Hepatic stellate cell (primary cell): ENCODE data around the gene MAGEF1.

Experiments
- DNase-seq: peaks from one replicate; pipeline ENCODE4 v3.0.0; 2011; ENCODE audit warnings: low spot score

MAGEF1 gene

GRCh38 chr3:184711493-184712247 lies at the start of gene MAGEF1:
TSS of gene MAGEF1 (minus strand) at chr3:184712064. CDS start at chr3:184711821, 243 bp downstream.
- DNase-seq, result peak; percentile 85

DNA sequence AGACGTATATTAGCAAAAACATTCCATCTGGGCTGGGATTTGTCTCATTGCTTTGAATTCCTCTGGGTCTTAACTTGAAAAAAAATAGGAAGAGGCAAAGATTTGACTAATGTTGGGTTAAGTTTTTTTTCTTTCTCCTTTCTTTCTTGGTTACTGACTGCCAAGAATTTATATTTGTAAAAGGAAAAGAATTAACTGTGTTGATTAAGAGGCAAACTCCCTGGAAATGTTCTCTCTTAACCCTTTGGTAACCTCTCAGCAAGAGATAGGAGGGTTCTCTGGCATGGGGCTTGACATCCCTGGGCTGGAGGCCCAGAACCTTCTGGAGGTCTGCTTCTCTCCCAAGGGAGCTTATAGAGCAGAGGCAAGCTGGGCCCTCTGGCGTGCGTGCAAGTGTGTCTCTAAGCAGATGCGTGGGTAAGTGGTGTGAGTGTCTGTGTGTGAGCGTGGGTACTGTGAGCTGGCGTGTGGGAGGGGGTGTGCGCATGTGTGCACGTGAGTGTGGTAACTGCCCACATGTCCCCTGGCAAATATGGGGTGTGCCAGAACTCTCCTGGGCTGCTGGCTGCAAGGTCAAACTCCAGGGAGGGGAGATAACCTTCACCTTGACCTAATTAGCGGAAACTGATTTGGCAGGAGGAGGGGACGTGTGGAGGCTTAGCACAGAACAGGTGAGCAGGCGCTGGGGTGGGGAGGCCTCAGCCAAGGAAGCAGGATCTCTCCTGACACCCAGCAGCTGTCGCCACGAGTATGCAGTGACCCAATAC lies 49.4 kb upstream of the MAGEF1 start:
- DNase-seq, result peak; percentile 68

GRCh38 chr3:184760337-184761074 lies 48.6 kb upstream of the MAGEF1 start:
- no peak for DNase-seq

GRCh38 chr3:184759666-184760200 lies 47.9 kb upstream of the MAGEF1 start:
- DNase-seq, result no peak

DNA sequence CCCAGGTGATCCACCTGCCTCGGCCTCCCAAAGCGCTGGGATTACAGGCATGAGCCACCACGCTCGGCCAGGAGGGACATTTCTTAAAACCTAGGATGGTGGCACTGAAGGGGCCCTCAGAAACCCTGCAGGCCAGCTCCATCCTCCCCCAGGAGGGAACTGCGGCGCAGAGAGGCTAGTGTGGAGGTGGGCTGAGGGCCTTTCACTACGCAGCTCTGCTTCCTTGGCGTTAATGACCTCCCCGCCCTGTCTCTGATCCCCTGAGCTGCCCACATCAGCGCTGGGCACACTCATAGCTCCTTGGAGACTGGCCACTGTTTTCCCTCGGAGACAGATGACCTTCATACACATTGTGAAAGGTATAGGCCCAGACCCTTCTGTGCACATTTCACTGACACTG lies 46.2 kb upstream of the MAGEF1 start:
- DNase-seq, result no peak

DNA sequence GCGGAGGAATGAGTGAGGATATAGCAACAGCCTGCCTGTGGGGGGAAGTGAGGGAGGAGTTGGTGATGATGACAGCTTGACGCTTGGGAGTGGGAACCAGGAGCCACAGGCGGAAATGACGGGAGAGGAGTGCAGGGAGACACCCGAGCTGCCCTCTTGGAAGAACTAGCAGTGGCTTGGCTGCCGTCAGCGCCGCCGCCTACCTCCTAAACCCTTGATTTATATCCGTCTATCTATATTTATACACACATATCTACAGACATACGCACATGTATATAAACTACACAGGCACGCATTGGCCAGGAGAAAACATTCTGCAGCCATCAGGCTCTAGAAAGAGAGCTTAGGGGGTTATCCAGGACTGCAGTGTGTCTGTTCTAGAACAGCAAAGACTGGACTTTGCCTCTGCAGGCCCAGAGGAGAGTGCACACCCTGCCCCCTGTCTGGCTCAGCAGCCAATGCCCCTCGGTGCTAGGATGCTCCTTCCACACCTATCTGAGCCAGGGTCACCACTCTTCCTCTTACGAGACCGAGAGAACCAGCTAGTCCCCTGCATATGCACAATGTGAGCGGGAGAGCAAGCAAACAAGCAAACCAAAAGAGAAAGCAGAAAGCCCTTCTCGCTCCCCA lies 45.3 kb upstream of the MAGEF1 start:
- peak; percentile 81 for DNase-seq

- DNase-seq, result no peak
Measured at GRCh38 chr3:184756151-184757021, 44.5 kb upstream of the MAGEF1 start.

GRCh38 chr3:184755315-184755731 lies 43.5 kb upstream of the MAGEF1 start:
- DNase-seq, result no peak

- no peak for DNase-seq
Measured at GRCh38 chr3:184752361-184752760, 40.5 kb upstream of the MAGEF1 start.

DNA sequence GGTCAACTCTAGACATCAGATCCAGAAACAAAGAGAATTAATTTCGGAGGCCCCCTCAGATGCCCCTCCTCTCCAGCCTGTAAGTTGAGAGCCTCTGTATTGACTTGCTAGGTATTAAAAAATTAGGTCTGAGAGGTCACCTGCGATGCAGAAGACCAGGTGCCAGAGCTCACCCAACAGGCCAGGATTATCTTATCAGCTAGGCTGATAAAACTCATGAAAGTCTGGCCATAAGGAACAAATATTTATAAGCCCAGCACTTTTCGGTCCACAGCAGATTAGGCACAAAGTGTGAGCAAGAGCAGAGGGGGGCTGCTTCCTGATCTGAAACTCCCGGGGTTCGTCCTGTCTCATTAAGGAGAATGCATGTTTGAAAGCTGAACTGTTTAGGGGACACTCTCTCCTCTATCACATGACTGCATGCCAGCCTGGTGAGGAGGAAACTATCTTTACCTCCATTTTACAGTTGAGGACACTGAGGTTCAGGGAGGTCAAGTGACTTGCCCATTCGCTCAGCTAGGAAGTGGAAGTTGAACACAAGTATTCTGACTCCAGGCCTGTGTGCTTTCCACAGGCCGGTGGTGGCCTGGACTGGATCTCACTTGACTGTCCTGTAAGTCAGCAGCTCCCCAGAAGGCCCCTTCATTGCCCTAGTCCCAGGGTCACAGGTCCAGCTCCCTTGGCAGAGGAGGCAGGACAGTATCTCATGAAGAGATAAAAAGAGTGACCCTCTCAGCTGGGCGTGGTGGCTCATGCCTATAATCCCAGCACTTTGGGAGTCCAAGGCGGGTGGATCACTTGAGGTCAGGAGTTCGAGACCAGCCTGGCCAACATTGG lies 39.6 kb upstream of the MAGEF1 start:
- no peak for DNase-seq

GRCh38 chr3:184750349-184751083 lies 38.7 kb upstream of the MAGEF1 start:
- DNase-seq, result no peak

DNA sequence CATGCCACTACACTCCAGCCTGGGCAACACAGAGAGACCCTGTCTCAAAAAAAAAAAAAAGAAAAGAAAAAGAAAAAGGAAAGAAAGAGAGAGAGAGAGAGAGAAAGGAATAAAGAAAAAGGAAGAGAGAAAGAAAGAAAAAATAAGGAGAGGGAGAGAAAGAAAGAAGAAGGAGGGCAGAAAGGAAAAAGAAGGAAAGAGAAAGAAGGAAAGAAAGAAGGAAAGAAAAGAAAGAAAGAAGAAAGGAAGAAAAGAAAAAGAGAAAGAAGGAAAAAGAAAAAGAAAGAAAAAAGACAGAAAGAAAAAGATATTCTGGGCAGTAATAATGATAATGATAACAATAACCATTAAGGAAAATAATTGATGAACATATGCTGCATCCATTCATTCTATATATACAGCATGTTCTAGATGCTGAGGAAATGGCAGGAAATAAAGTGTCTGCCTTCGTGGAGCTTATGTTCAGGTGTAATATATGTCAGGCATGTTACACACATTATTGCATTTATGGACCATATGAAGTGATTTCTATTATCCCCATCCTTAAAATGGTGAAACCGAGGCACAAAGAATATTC lies 37.4 kb upstream of the MAGEF1 start:
- no peak for DNase-seq

DNA sequence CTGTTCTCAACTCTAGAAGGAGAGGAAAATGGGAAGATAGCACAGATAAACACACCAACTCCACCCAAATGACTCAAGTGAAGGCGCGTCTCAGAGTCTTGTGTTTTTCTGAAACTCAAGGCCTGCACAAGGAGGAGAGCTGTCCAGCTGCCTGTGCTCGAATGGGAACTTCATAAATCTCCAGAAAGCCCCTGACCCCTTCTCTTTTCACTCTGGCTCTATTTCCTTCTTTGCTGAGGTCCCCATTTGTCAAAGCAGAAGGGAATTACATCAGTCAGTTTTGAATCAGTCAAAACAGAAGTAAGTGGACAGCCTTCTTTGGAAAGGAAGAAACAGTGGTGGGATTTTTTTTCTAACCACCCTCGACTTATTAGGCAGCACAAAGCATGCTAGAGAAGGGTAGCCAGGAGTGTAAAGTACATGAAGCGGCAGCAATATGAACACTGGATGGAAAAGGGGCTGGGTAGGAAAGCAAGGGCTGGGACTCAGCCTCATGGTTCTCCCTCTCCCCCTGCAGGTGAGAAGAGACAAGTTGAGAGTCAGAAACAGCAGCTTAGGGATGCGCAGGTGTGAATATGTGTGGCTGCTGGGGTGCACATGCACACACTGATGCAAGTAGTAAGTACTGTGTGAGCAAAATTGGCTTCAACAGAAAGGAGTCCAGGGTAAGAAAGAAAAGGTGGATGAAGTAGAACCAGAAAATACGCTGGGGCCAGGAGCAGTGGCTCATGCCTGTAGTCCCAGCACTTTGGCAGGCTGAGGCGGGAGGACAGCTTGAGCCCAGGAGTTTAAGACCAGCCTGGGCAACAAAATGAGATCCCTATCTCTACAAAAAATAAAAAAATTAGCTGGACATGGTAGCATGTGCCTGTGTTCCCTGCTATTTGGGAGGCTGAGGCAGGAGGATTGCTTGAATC lies 36.6 kb upstream of the MAGEF1 start:
- no peak for DNase-seq

DNA sequence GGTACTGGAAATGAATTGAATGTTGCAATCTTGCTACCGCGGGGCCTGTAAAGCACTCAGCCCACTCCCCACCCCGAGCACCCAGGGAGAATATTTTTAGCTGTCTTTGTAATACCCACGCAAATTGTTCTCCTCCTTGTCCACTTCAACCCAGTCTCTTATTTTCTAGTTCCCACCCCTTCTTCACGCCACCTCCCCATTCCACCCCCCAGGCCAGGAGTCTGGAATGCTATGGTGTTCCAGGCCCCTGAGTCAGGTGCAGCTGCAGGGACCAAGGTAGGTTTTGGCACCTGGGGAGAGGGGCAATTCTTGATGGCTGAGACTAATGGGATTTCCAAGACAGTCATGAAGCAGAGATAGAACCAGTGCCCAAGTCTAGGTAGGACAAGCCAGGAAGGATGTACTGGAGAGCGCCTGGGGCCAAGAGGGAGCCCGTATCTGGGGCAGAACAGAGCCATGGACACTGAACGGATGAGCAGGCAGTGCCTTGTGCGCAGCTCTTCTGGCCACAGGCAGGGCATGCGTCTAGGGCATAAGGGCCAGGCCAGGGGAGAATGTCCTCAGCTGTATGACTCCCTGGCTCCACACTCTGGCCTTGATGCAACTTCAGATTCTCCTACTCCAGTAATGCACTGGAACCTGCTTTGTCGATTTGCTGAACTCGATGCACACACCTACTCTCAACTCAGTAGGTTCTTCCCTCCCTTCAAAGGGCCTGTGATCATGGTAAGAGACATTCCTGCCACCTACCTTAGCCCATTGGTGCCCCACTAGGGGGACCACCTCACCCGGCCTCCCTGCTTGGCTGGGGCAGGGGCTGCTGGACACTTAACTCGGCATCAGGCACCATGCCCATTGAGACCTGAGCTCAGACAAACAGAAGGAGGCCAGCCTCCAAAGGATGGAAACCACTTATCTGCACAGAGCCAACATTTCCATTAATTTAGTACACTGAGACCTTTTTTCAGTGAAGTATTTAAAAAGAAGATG lies 34.6 kb upstream of the MAGEF1 start:
- no peak for DNase-seq

- no peak for DNase-seq
Measured at GRCh38 chr3:184745526-184745925, 33.7 kb upstream of the MAGEF1 start.

GRCh38 chr3:184743248-184743647 lies 31.4 kb upstream of the MAGEF1 start:
- no peak for DNase-seq
